SH-SY5Y (cell line): ENCODE results near the gene CEBPA.

Experiments used
- GATA2 ChIP-seq: IDR thresholded peaks from 2 replicates; pipeline ENCODE4 v1.6.1; 2011; ENCODE audit warnings: mild to moderate bottlenecking, low read depth, low read length
- GATA3 ChIP-seq: IDR thresholded peaks from 2 replicates; pipeline ENCODE4 v1.6.1; 2011; ENCODE audit warnings: low read depth, mild to moderate bottlenecking, low read length, moderate library complexity

CEBPA gene

DNA sequence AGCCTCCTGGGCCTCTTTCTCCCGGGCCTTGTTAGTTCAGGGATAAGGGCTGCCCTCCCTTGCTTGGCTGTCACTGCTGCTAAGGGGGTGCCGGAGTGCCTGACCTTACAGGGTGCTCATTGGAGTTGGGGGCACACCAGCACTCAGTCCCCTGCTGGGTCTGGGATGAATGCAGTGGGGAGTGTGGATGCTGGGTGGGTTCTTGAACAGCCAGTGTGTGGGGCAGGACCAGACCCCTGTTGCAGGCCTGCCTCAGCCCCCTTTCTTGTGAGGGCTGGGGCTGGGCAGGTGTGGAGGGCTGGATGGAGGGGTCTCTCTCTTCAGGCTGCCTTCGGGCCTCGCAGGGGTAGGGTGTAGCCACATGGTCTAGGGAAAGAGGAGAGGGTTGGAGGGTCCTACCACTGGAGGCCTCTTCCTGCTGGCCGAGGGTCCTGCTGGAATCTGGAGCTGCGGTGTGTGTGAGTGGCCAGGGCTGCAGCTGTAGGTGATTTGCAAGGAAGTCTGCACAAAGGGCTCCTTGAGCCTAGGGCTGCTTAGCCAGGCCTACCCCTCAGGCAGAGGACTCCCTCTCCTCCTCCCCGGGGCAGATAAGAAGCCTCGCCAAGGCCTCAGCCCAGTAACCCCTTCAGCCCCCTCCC, 3.2 kb downstream of the CEBPA start:
- TF ChIP-seq GATA3 (no peak), GATA2 (no peak)

DNA sequence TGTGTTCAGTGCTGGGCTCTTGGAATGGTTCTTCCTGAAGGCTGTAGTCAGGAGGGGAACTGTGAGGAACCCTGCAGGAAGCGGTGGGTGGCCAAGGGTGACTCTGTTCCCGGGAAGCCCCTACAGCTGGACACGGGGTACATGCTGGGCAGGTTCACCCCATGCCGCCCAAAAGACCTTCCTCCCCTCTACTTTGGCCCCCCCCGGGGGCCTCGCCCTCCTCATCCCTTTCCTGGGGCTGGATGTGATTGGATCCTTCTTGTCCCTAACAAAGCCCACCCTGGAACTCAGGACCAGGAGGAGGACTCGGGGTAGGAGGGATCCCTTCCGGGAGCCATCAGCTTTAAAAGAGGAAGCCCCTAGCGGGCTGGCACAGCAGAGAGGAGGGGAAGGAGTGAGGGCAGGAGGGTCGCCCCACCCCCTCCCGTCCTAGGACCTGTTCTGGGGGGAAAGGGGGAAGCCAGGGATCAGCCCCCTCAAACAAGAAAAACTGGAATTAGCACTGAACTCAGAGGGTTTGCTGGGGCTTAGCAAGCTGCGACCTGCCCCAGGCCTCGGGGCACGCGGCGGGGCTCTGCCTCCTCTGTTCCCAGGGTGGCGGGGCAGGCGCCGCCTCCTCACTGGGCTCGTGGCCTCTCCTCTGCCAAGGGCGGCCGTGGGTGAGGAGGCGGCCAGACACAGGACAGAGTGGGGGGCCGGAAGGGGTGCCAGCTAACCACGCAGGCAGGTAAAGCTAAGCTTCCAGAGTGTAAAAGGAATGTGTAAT, 4.0 kb downstream of the CEBPA start:
- TF ChIP-seq GATA3 (no peak), GATA2 (no peak)

DNA sequence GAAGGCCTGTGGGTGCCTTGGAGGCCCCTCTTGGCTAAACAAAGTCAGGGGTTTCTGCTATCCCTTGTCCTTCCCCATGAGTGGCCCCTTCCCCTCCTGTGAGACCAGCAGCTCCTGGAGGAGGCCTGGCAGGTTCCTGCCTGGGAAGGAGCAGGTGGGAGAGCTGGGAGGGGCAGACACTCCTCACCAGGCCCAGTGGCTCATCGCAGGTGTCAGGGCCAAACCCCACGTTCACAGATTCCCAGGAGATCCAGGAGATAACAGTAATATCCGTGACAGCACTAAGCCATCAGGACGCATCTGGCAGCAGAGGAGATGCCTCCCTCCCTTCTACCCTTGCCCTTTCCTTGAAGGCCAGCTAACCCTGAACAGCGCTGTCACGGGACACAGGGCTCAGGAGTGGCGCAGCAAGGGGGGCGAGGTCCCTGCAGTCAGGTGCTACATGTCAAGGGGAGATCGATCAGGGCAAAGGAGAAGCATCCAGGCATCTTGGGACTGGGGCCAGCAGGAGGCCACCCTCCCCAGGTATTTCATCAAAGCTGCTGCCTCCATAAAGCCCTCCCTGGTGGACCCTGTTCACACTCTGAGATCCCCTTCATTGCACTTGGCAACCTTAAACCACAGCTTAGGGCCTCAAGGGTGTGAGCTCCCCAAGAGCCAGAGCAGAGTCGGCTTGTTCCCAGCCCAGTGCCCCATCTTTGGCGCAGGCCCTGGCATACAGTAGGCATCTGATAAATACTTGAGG, 4.8 kb downstream of the CEBPA start:
- TF ChIP-seq GATA2 (peak; percentile 63; the same call in 1 of the 2 replicates), GATA3 (no peak)

DNA sequence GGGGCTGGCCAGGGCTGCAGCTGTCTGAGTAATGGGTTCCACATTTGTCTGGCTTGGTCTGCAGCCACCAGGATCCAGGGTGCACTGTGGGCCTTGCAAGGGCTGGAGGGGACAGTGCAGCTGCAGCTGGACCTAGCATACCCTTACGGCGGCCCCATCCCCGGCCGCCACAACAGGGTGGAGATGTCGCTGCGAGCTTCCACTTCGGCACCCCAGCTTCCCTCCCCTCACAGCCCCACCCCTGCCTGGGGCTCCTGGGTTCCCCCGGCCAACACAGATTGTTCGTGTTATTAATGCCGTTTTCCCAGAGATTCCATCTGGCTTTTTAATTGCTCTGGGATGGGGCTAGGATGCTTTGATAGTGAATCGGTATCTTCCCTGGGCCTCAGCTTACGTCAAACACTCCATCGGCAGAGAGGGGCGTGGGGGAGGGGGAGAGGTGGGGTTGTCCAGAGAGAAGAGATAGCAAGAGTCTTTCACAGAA, 5.8 kb downstream of the CEBPA start:
- TF ChIP-seq GATA2 = no peak

DNA sequence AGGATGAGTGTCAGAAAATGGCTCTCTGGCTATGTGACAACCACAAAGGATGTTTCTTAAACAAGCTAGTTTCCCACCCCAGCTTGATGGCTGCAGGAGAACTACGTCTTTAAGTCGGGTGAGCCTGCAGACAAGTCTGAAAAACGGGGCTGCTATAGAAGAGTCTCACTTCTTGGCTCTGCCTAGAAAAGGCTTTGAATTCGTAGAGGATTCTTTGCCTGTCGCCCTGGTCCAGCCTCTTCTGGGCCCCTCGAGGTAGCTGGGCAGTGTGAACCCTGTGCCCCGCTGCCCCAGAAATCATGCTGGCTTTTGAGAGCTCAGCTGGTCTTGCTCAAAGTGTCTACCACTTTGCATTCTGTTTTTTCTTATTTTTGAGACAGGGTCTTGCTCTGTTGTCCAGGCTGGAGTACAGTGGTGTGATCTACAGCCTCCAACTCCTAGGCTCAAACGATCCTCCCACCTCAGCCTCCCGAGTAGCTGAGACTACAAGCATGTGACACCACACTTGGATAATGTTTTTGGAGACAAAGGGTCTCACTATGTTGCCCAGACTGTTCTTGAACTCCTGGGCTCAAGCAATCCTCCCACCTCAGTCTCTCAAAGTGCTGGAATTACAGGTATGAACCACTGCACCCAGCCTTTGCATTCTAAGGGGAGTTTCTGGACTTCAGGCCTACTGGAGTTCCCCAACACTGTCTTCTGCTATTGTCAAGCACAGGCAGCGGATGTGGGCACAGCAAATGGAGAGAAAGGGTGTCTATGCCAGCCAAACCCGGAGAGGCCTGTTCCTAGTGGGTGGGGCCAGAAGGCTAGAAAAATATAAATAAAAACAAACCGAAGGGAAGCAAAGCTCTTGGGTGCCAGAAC, 6.5 kb downstream of the CEBPA start:
- TF ChIP-seq GATA2 (no peak), GATA3 (no peak)

DNA sequence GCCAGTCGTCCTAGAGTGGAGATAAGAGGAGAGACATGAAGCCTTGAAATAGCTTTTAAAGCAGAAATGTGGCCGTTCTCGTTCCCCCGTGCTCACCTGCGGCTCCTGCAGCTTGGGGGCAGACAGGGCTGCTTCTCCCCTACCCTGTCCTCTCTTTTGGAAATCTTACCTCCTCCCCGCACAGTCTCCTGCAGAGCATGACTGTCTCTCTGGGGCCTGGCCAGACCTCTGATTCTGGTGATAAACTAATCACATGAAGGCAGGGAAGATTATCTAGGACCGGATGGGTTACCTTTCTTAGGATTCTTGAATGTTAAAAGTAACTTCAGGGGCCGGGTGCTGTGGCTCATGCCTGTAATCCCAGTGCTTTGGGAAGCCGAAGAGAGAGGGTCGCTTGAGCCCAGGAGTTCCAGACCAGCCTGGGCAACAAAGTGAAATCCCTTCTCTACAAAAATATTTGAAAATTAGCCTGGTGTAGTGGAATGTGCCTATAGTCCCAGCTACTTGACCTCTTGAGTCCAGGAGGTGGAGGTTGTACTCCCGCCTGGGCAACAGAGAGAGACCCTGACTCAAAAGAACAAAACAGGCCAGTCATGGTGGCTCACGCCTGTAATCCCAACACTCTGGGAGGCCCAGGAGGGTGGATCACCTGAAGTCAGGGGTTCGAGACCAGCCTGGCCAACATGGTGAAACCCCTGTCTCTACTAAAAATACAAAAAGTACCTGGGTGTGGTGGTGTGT, 8.1 kb downstream of the CEBPA start:
- TF ChIP-seq GATA3 = no peak
- peak; percentile 62 for TF ChIP-seq GATA2

DNA sequence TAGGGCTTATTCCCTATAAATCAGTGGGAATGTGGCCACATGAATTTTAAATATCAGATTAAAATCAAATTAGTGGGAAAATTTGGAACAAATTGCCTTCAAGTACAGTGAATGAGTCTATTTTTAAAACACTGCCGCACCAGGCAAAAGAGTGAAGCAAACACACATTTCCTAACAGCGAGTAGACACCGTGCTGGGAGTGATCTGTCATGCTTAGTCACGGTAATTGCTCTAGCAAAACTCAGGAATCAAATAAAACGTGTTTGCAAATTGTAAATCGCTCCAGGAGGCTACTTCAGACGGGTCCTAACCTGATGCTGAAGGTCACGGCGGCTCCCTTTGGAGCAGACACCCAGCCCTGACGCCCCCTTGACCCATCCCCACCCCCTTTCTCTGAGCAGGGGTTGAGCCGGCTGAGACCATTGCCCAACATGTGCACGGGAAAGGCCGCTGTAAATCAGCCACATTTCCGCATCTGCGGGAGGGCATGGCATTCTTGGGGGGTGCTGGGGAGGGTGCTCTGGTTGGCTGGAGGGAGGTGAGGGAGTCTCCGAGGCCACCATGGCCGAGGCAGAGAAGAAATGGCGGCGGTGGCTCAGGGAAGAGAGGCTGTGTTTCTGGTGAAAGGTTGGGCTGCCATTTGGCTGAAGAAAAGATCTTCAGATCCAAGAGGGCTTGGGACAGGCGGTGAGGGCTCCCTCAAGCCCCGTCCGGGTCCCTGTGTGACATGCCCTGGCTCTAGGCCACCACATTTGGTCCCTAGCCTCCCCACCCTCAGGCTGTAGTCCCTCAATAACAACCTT, 8.9 kb downstream of the CEBPA start:
- TF ChIP-seq GATA3 (no peak), GATA2 (no peak)

DNA sequence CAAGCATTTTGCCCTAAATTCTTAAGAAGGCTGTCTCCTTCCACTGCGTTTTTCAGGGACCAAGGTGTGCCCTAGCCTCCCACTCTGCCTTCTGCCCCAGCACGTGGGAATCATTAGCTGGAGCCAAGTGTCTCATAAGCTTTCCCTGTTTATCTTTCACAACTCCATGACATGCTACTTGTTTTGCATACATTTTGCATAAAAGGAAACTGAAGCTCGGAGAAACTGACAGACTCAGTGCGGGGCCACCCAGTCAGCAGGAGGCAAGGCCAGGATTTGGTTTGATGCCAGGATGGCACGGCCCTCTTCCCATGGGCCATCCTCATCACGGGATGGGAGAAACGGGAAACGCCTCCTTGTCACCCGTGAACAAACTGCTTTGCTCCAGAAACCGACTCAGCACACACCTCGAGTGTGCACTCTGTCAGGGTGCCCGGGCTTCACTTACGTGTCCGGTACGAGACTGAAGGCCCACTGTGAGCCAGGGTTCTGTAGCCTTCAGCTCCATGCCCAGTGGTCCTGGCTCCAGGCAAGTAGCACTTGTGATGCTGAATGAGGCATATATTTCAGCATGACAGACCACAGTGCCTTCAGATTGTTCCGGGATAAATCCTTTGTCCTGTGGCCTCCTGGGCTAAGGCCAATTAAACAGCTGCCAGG, 9.6 kb downstream of the CEBPA start:
- TF ChIP-seq GATA2 = peak; percentile 47; the same call in 1 of the 2 replicates
- no peak for TF ChIP-seq GATA3

DNA sequence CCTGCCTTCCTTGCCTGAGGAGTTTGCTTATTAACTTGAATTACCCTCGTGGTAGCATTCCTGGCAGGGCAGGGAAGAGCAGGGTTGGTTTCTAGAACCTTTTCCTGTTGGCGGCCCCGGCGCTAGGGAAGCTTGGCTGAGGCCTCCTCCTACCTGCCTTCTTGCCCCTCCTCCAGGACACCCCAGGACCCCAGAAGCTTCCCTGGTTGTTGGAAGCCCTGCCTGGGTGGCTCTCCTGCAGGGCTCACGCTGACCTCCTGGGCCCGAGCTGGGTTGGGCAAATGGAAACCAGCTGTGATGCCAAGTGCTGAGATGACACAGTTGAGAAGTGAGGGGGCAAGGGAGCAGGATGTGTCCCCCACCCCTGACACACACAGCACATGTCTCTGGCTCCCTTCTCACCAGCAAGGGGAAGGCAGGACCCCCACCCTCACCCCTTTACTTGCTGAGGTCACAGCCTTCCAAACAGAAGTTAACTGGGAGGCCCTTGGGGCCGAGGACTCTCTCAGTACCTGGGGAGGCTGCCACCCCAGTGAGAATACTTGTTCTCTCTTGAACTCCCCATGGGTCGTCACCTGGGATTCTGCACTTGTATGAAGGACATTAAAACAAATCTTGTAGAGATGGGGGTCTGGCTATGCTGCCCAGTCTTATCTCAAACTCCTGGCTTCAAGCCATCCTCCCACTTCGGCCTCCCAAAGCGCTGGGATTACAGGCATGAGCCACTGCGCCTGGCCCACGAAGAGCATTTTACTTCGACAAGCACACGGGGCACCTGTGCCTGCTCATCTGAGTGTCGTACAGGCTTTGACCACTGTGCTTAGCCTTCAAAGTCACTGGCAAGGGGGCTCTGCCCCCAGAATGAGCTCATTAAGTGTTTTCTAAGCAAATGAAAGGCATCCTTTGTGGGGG, 10.5 kb downstream of the CEBPA start:
- TF ChIP-seq GATA2 (no peak), GATA3 (no peak)

DNA sequence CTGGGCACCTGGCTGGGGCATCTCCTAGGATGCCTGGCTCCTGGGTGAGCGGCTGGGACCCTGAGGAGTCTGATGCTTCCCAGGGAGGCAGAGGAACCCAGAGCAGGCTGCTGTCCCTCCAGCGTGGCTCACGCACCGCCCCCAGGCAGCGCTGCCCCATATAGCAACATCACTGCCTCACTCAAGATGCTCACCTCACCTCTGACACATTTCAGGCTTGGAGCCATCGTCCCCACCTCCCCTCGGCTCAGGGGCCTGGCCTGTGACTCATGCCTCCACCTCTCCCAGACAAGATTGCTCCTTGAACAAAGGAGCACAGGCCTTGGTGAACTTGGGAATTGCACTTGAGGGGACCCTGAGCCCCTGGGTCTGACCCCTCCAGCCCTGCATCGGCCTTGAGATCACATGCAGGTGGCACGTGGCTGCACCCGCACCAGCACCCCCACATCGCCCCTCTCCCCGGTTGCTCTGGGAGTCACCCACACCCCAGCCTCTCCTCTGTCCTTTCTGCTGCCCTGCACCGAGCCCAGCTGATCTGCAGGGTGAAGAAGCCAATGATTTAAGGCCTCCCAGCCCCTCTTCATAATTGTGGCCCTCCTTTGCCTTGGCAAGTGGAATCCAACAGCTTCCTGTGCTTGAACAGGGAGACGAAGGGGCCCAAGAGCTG, 11.2 kb downstream of the CEBPA start:
- TF ChIP-seq GATA3 (no peak), GATA2 (no peak)
